Loucy (cell line): ENCODE results near the gene HEPN1.

ENCODE experiments used
- CTCF ChIP-seq: fragments of 200-600 bp; sonication (generic); conservative IDR thresholded peaks from 2 replicates; pipeline ENCODE4 v1.5.1; 2014; ENCODE audit warnings: mild to moderate bottlenecking, antibody characterized with exemption, low read length
- EZH2phosphoT487 ChIP-seq: fragments of 200-600 bp; IDR thresholded peaks from 2 replicates; pipeline ENCODE4 v1.6.1; 2018; ENCODE audit warnings: antibody characterized with exemption, mild to moderate bottlenecking, moderate library complexity, borderline replicate concordance

- TF ChIP-seq EZH2phosphoT487 (no peak), CTCF (no peak)
These were observed 35.5 kb downstream of the HEPN1 start for GRCh38 chr11:124954590-124954955.
